ENCODE results near the gene GPR157. TPM values are rescaled to one million over a fixed set of nuclear protein-coding genes. Genes with fewer than 3 reads are reported as not detected.

Gene GPR157
- total and polyA plus RNA-seq, 2 of the 13 experiments (the other 11 are each of a cell fraction or from before 2014, with no cell fraction given) = 10.1 to 19.2 TPM

GRCh38 chr1:9149151-9149550, 20.2 kb upstream of the GPR157 start (continued):
- TF ChIP-seq ZNF281 (CRISPR knock-in tag; IDR thresholded peaks at IDR 0.05; ENCODE audit: borderline replicate concordance) (no peak), SRF (IDR thresholded peaks at IDR 0.05; ENCODE audit: low read depth, low read length) (no peak), IKZF1 (IDR thresholded peaks at IDR 0.05) (no peak), HCFC1 (IDR thresholded peaks at IDR 0.05; ENCODE audit: low read depth, low read length) (no peak), TSC22D2 (CRISPR knock-in tag; IDR thresholded peaks at IDR 0.05; ENCODE audit: borderline replicate concordance) (no peak), FOXA1 (IDR thresholded peaks at IDR 0.05) (no peak), FOXA1 (CRISPR knock-in tag; IDR thresholded peaks at IDR 0.05) (no peak), ATRX (CRISPR knock-in tag; IDR thresholded peaks at IDR 0.05; ENCODE audit: borderline replicate concordance) (no peak), HIC2 (CRISPR knock-in tag; IDR thresholded peaks at IDR 0.05; ENCODE audit: low read depth) (no peak), ZNF878 (CRISPR knock-in tag; IDR thresholded peaks at IDR 0.05) (no peak)

GRCh38 chr1:9146156-9146555, 17.3 kb upstream of the GPR157 start:
- Histone ChIP-seq H2AFZ (ENCODE audit: low read length) (no peak overlapping the region), H3K4me2 (ENCODE audit: low read depth, low read length) (no peak overlapping the region), H3K4me3 (replicated peaks in 1 of 3; ENCODE audit: insufficient read depth in 1 of 3, low read depth in 2 of 3, low read length in 3 of 3) (no peak overlapping the region), H3K79me2 (ENCODE audit: insufficient read depth, low read length) (peaks cover 2% of the 10 kb centered on the region), H3K36me3 (replicated peaks in 1 of 2; ENCODE audit: control insufficient read depth in 1 of 2, insufficient read depth in 2 of 2, low read length in 2 of 2) (peaks cover 17 to 24% of the 10 kb centered on the region in 2 experiments; a peak in 4 of 5 replicates), H3K27me3 (ENCODE audit: control insufficient read depth in 1 of 2, insufficient read depth in 2 of 2, low read length in 2 of 2) (no peaks in the 10 kb centered on the region), H3K9ac (ENCODE audit: insufficient read depth, low read depth, low read length) (no peak overlapping the region), H3K4me1 (ENCODE audit: insufficient read depth, low read length) (peaks cover 30% of the 10 kb centered on the region), H4K20me1 (ENCODE audit: insufficient read depth, low read length) (0 out of 2 replicates have a peak, but pooled peaks cover 10% of the 10 kb centered on the region), H3K9me3 (ENCODE audit: low read length) (no peaks in the 10 kb centered on the region), H3K27ac (ENCODE audit: extremely low read length, insufficient read depth, low read length) (no peak overlapping the region)
- POLR2A ChIA-PET = interaction anchor here (1.0 to 1.2 kb wide), 2 partner anchors 17 to 34 kb away, joined by 3 to 5 read pairs; no protein-coding TSS in a partner anchor
- ATAC-seq (no peak), DNase-seq (ENCODE audit: low spot score) (no peak), FAIRE-seq (no peak)
- intact Hi-C loops (cut with micrococcal nuclease; ENCODE audit: unreplicated experiment) = no loop called here
- CTCF ChIA-PET (ENCODE audit: low intra/inter-chr PET ratio, low total read pairs) = no interaction called here
- WGBS (ENCODE audit: low lambda C conversion rate) = 89% methylated on average over 8 of the region's 8 CpGs
- in situ Hi-C loops (cut with HindIII; ENCODE audit: extremely low pct_ligation_motif_present, low pct_unique_long_range_greater_than_20kb) = no loop called here
- no TSS peak for BruUV-seq (replicated peaks)
- TF ChIP-seq EHMT2 (IDR thresholded peaks at IDR 0.05; ENCODE audit: borderline replicate concordance, low read depth, low read length) (no peak), TBX2 (CRISPR knock-in tag; IDR thresholded peaks at IDR 0.05; ENCODE audit: borderline replicate concordance) (no peak), AGO2 (optimal IDR thresholded peaks at IDR 0.05; ENCODE audit: low read depth, low read length) (peak; percentile 40), ZNF205 (CRISPR knock-in tag; IDR thresholded peaks at IDR 0.05) (no peak), RBM22 (optimal IDR thresholded peaks at IDR 0.05; ENCODE audit: low read length) (peak; percentile 35), ZBTB38 (CRISPR knock-in tag; IDR thresholded peaks at IDR 0.05) (0 out of 2 replicates have a peak, but pooled peaks have one; percentile 14), ZNF7 (CRISPR knock-in tag; IDR thresholded peaks at IDR 0.05) (no peak), HNRNPK (IDR thresholded peaks at IDR 0.05; ENCODE audit: low read depth, low read length, poor library complexity, severe bottlenecking) (peak; percentile 23)

All from HepG2 (cell line).